IMR-90 (cell line): ENCODE data around the gene DNAJB5.

Experiments used
- BHLHE40 ChIP-seq: fragments of 150-350 bp; IDR thresholded peaks from 2 replicates; pipeline ENCODE4 v1.6.1; 2016; ENCODE audit warnings: mild to moderate bottlenecking, low read depth, low read length
- CEBPB ChIP-seq: IDR thresholded peaks from 2 replicates; pipeline ENCODE4 v1.6.1; 2012; ENCODE audit warnings: low read depth, low read length, improper control_type of control experiment
- CHD1 ChIP-seq: IDR thresholded peaks from 2 replicates; pipeline ENCODE4 v1.6.1; 2012; ENCODE audit warnings: low read depth, low read length, improper control_type of control experiment
- MAFK ChIP-seq: IDR thresholded peaks from 2 replicates; pipeline ENCODE4 v1.6.1; 2012; ENCODE audit warnings: low read depth, low read length, improper control_type of control experiment
- MAZ ChIP-seq: IDR thresholded peaks from 2 replicates; pipeline ENCODE4 v1.6.1; 2012; ENCODE audit warnings: low read depth, mild to moderate bottlenecking, low read length, improper control_type of control experiment, moderate library complexity, borderline replicate concordance
- MXI1 ChIP-seq: IDR thresholded peaks from 2 replicates; pipeline ENCODE4 v1.6.1; 2012; ENCODE audit warnings: low read depth, mild to moderate bottlenecking, low read length, moderate library complexity, borderline replicate concordance
- POLR2A ChIP-seq: IDR thresholded peaks from 2 replicates; pipeline ENCODE4 v1.6.1; 2012; ENCODE audit warnings: mild to moderate bottlenecking, low read depth, low read length
- SMC3 ChIP-seq: fragments of 150-350 bp; IDR thresholded peaks from 2 replicates; pipeline ENCODE4 v1.6.1; 2016; ENCODE audit warnings: low read depth, mild to moderate bottlenecking, antibody characterized with exemption, low read length, moderate library complexity
- TF ChIP-seq, protein P1 (sequence below): conservative IDR thresholded peaks from 2 replicates; pipeline ENCODE4 v1.5.1; 2012; ENCODE audit warnings: mild to moderate bottlenecking, low read depth, low read length, improper control_type of control experiment

DNA sequence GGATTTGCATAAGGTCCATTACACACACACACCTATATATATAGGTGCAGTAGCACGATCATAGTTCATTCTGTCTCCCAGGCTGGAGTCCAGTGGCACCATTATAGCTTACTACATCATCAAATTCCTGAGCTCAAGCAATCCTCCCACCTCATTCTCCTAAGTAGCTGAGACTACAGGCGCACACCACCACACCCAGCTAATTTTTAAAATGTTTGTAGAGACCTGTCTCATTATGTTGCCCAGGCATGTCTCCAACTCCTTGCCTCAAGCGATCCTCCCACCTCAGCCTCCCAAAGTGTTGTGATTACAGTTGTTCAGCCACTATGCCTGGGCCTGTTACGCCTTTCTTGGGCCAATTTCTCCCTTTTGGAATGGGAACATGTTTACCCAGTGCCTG, 39.7 kb downstream of the DNAJB5 start:
- TF ChIP-seq, protein P1, sequence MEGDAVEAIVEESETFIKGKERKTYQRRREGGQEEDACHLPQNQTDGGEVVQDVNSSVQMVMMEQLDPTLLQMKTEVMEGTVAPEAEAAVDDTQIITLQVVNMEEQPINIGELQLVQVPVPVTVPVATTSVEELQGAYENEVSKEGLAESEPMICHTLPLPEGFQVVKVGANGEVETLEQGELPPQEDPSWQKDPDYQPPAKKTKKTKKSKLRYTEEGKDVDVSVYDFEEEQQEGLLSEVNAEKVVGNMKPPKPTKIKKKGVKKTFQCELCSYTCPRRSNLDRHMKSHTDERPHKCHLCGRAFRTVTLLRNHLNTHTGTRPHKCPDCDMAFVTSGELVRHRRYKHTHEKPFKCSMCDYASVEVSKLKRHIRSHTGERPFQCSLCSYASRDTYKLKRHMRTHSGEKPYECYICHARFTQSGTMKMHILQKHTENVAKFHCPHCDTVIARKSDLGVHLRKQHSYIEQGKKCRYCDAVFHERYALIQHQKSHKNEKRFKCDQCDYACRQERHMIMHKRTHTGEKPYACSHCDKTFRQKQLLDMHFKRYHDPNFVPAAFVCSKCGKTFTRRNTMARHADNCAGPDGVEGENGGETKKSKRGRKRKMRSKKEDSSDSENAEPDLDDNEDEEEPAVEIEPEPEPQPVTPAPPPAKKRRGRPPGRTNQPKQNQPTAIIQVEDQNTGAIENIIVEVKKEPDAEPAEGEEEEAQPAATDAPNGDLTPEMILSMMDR = no peak
- no peak for TF ChIP-seq MAZ
- no peak for TF ChIP-seq POLR2A
- TF ChIP-seq BHLHE40 = no peak
- TF ChIP-seq CEBPB = no peak
- no peak for TF ChIP-seq MXI1
- no peak for TF ChIP-seq MAFK
- no peak for TF ChIP-seq CHD1
- no peak for TF ChIP-seq SMC3
